H1 (cell line): Measurements from ENCODE around the gene GNB5. TPM values are rescaled to one million over a fixed set of nuclear protein-coding genes. Genes with fewer than 3 reads are reported as not detected.

Source experiments
- ASH2L ChIP-seq: fragments of 200-600, 300-600 bp; sonication (generic); IDR thresholded peaks from one replicate; pipeline ENCODE4 v1.7.1; 2017; ENCODE audit warnings: low read length
- ATF2 ChIP-seq: IDR thresholded peaks from 2 replicates; pipeline ENCODE4 v1.6.1; 2012; ENCODE audit warnings: low read length, inconsistent platforms
- CBX8 ChIP-seq: fragments of 300-800, 300-1000 bp; sonication (generic); IDR thresholded peaks from 2 replicates; pipeline ENCODE4 v1.7.1; 2016; ENCODE audit warnings: low read depth, low read length, borderline replicate concordance
- CTBP2 ChIP-seq: IDR thresholded peaks from 2 replicates; pipeline ENCODE4 v1.7.0; 2011; ENCODE audit warnings: borderline replicate concordance, mild to moderate bottlenecking, moderate library complexity, mixed read lengths, low read length; ENCODE audit not compliant: insufficient read depth, insufficient read length
- CTCF ChIP-seq, 3 experiments: IDR thresholded peaks; 1 replicate in 2 of 3; 2 replicates in 1 of 3; pipeline versions ENCODE4 v1.5.1 to v1.6.1; 2011; ENCODE audit warnings: low read length in 3 of 3, mild to moderate bottlenecking in 3 of 3, inconsistent platforms in 2 of 3, low read depth in 1 of 3, moderate library complexity in 1 of 3; ENCODE audit not compliant: insufficient read depth in 1 of 3; ENCODE audit errors: control extremely low read depth in 1 of 3
- EZH2 ChIP-seq: fragments of 200-600 bp; sonication (generic); IDR thresholded peaks from 2 replicates; pipeline ENCODE4 v1.7.1; 2012; ENCODE audit warnings: low read depth, mild to moderate bottlenecking, moderate library complexity, low read length, inconsistent platforms; ENCODE audit not compliant: severe bottlenecking
- NRF1 ChIP-seq: IDR thresholded peaks from 2 replicates; pipeline ENCODE4 v1.6.1; 2011; ENCODE audit warnings: mild to moderate bottlenecking, low read depth, low read length, improper control_type of control experiment
- polyA plus RNA-seq, 7 experiments: library from polyadenylated mRNA; depleted of rRNA in 3 of 7; stranded (reverse) in 5 of 7; unstranded in 2 of 7; fragments of >200 nt in 5 of 7; fragments of 200-250 nt in 2 of 7; gene quantifications; 1 replicate in 5 of 7; 2 replicates in 1 of 7; 4 replicates in 1 of 7; pipeline versions ENCODE4 v1.2.1 to v1.2.3, GENCODE V29; 2011 to 2013; ENCODE audit warnings: missing spikeins in 2 of 7, mixed read lengths in 2 of 7
- total RNA-seq: library from RNA; stranded (reverse); fragmentation: NEBNext Ultra II Directional; extraction: Animal tissue kit (Norgen Biotek cat#: 25700); gene quantifications from 2 replicates; pipeline ENCODE4 v1.2.1, GENCODE V29; 2021

Gene GNB5
- total and polyA plus RNA-seq, 2 of the 8 experiments (the other 6 are each of a cell fraction or from before 2014, with no cell fraction given) = 21.7 to 42.5 TPM

GRCh38 chr15:52082197-52083036 lies 108.8 kb downstream of the GNB5 start (continued):
- TF ChIP-seq CTCF (IDR thresholded peaks at IDR 0.05; ENCODE audit: control extremely low read depth in 1 of 3, insufficient read depth in 1 of 3, low read depth in 1 of 3, low read length in 3 of 3) (no peak), EZH2 (no peak), CBX8 (no peak), ASH2L (no peak), CTBP2 (no peak), ATF2 (no peak), NRF1 (no peak)
